ENCODE measurements around the gene AGBL5.

The AGBL5 gene

GRCh38 chr2:27079233-27080139 lies 28.0 kb downstream of the AGBL5 start:
- DNase-seq, result no peak

- peak in 1 of 2 donors; percentile 42 for DNase-seq
Observed at GRCh38 chr2:27080140-27080469, 28.6 kb downstream of the AGBL5 start.

- no peak for DNase-seq
Observed at GRCh38 chr2:27080603-27080936, 29.1 kb downstream of the AGBL5 start.

- no peak for DNase-seq
Observed at GRCh38 chr2:27081984-27082772, 30.7 kb downstream of the AGBL5 start.

- DNase-seq, result no peak
Observed at GRCh38 chr2:27082773-27083409, 31.4 kb downstream of the AGBL5 start.

GRCh38 chr2:27083410-27084296 lies 32.2 kb downstream of the AGBL5 start:
- DNase-seq, result no peak

- no peak for DNase-seq
Observed at GRCh38 chr2:27084297-27085061, 33.0 kb downstream of the AGBL5 start.

GRCh38 chr2:27085062-27085672 lies 33.7 kb downstream of the AGBL5 start:
- DNase-seq, result no peak

GRCh38 chr2:27085673-27086089 lies 34.2 kb downstream of the AGBL5 start:
- peak; percentile 53 to 64 for DNase-seq

GRCh38 chr2:27086090-27086723 lies 34.7 kb downstream of the AGBL5 start:
- peak; percentile 90 to 99 for DNase-seq

- DNase-seq, result no peak
Observed at GRCh38 chr2:27086724-27087593, 35.5 kb downstream of the AGBL5 start, which contains the start of gene KHK. Gene KHK, plus strand, starts transcription at chr2:27086772. Its CDS starts 488 bp downstream, at chr2:27087260.

- no peak for DNase-seq
Observed at GRCh38 chr2:27087823-27088410, 36.4 kb downstream of the AGBL5 start.

- no peak for DNase-seq
Observed at GRCh38 chr2:27088634-27089033, 37.2 kb downstream of the AGBL5 start.

GRCh38 chr2:27089111-27089954 lies 37.9 kb downstream of the AGBL5 start:
- no peak for DNase-seq

- DNase-seq, result no peak
Observed at GRCh38 chr2:27091746-27092695, 40.6 kb downstream of the AGBL5 start.

- no peak for DNase-seq
Observed at GRCh38 chr2:27092696-27093429, 41.4 kb downstream of the AGBL5 start.

Measured in inflammatory macrophage treated with lipopolysaccharide for 1 hour (primary cell).